Thymus (tissue), 11 donors: ENCODE data around the gene SPTLC2. TPM values are rescaled to one million over a fixed set of nuclear protein-coding genes. Genes with fewer than 3 reads are reported as not detected.

ENCODE experiments used
- DNase-seq, 9 donors: peaks; one replicate each; pipeline ENCODE4 v3.0.0-alpha.2; 2013; ENCODE audit warnings: low spot score in 9 of 9, low read depth in 6 of 9, missing footprints in 1 of 9
- H3K27ac ChIP-seq, 2 donors: one replicate each; pipeline ENCODE4 v1.5.1; 2013; ENCODE audit warnings: control low read depth in 1 of 2, low read depth in 1 of 2, low read length in 1 of 2, mild to moderate bottlenecking in 1 of 2, moderate library complexity in 1 of 2
- H3K27me3 ChIP-seq, 2 donors: one replicate each; pipeline ENCODE4 v1.5.1; 2013; ENCODE audit warnings: low read length in 1 of 2; ENCODE audit not compliant: control insufficient read depth in 2 of 2, insufficient read depth in 1 of 2
- H3K36me3 ChIP-seq, 2 donors: one replicate each; pipeline ENCODE4 v1.5.1; 2013; ENCODE audit warnings: low read length in 1 of 2, mild to moderate bottlenecking in 1 of 2, moderate library complexity in 1 of 2; ENCODE audit not compliant: control insufficient read depth in 2 of 2, insufficient read depth in 2 of 2
- H3K4me1 ChIP-seq, 2 donors: one replicate each; pipeline ENCODE4 v1.5.1; 2013; ENCODE audit warnings: low read length in 2 of 2; ENCODE audit not compliant: control insufficient read depth in 2 of 2, insufficient read depth in 2 of 2
- H3K4me3 ChIP-seq, 2 donors: one replicate each; pipeline ENCODE4 v1.5.1; 2013; ENCODE audit warnings: low read length in 2 of 2, control low read depth in 1 of 2, mild to moderate bottlenecking in 1 of 2
- H3K9me3 ChIP-seq, 2 donors: one replicate each; pipeline ENCODE4 v1.5.1; 2013; ENCODE audit warnings: low read length in 1 of 2, mild to moderate bottlenecking in 1 of 2; ENCODE audit not compliant: control insufficient read depth in 2 of 2, insufficient read depth in 1 of 2
- WGBS: extraction: QIAGEN DNeasy Blood & Tissue Kit; methylation state at CpG from one replicate; pipeline ENCODE4 v1.1.7; 2013; 5-methylcytosine and 5-hydroxymethylcytosine counted together
- polyA plus RNA-seq: library from polyadenylated mRNA; stranded (reverse); fragments of 200-250 nt; gene quantifications from one replicate; pipeline ENCODE4 v1.2.3, GENCODE V29; 2013
- total RNA-seq: library from RNA; stranded (reverse); fragments of 120-200 nt; gene quantifications from one replicate; pipeline ENCODE4 v1.2.4, GENCODE V29; 2013
- donor health status: healthy.

The SPTLC2 gene
- total and polyA plus RNA-seq, 2 donors, result 7.1 to 13.5 TPM

DNA sequence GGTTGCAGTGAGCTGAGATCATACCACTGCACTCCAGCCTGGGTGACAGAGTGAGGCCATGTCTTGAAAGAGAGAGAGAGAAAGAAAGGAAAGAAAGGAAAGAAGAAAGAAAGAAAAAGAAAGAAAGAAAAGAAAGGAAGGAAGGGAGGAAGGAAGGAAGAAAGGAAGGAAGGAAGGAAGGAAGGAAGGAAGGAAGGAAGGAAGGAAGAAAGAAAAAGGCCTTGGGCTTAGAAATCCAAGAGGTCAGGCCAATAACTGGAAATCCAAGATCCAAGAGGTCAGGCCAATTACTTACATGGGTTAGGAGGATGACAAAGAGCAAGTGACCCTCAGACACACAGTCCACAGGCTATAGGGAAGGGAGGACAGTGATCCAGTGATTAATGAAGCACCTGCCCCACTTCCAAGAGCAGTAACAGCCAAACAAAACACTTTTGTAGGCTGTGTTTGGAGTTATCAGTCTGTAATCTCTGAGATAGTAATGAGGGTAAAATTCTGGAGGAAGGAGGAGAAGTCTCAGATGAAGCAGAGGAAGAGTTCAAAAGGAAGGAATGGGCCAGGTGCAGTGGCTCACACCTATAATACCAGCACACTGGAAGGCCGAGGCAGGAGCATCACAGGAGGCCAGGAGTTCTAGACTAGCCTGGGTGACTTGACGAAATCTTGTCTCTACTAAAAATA is 32.2 kb upstream of the SPTLC2 start:
- DNase-seq, result no peak
- WGBS, result 96% methylated on average over 2 of the region's 2 CpGs

GRCh38 chr14:77647853-77648252 is 31.4 kb upstream of the SPTLC2 start:
- H3K4me3 ChIP-seq, result no peak overlapping the region
- DNase-seq, result no peak
- WGBS, result 97% methylated on average over 2 of the region's 2 CpGs
- H3K9me3 ChIP-seq, result no peaks in the 10 kb centered on the region
- H3K4me1 ChIP-seq, result no peaks in the 10 kb centered on the region
- no peak overlapping the region for H3K27ac ChIP-seq
- H3K36me3 ChIP-seq, result no peaks in the 10 kb centered on the region
- no peaks in the 10 kb centered on the region for H3K27me3 ChIP-seq

More for the DNA sequence above, 32.2 kb upstream of the SPTLC2 start:
- Histone ChIP-seq H3K9me3 (no peaks in the 10 kb centered on the region), H3K27ac (no peak overlapping the region), H3K27me3 (no peaks in the 10 kb centered on the region), H3K4me3 (no peak overlapping the region), H3K36me3 (no peaks in the 10 kb centered on the region), H3K4me1 (no peaks in the 10 kb centered on the region)

DNA sequence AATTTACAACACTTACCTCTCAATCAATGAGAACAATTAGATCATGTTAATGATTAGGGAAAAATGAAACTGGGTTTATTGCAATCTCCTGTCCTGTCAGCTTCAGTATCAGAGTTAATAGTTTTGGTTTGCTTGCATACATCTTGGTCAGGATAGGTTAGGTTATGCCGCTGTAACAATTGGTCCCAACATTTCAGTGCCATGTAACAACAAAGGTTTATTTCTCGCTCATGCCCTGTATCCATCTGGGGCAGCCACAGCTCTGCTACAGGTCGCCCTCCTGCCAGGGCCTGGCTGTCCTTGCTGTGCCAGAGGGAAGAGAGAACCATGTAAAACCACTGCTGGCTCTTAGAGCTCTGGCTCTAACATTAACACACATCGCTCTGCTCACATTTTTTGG is 30.5 kb upstream of the SPTLC2 start:
- H3K4me3 ChIP-seq, result no peak overlapping the region
- WGBS, result 99% methylated on average over 4 of the region's 4 CpGs
- no peaks in the 10 kb centered on the region for H3K27me3 ChIP-seq
- H3K4me1 ChIP-seq, result peaks cover 0 to 5% of the 10 kb centered on the region in 2 donors
- no peak overlapping the region for H3K27ac ChIP-seq
- DNase-seq, result no peak
- H3K36me3 ChIP-seq, result no peaks in the 10 kb centered on the region
- no peaks in the 10 kb centered on the region for H3K9me3 ChIP-seq

DNA sequence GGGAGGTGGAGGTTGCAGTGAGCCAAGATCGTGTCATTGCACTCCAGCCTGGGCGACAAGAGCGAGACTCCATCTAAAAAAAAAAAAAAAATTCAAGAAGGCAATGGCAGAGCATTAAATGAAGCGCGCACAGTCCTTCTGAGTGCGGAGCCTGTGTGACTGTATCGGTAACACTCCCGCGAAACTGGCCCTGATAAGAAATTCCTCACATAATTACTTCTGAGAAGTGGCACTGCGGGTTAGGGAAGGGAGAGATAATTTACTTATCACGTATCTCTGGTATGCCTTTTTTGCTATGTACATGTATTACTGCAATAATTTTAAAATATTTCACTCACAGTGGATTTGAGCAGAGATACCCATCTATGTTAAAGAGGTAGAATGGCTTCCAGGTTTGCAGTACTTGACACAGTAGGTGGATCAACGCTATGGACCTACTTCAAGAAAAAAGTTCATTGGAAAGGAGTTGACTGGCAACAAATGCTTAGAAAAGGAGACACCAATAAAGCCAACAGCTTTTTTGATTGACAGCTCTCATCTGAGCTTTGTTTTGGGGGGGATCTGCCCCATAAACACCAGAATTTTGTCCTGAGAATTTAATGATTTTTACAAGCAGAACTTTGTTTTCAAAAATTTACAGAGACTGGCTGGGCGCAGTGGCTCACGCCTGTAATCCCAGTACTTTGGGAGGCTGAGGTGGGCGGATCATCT is 29.2 kb upstream of the SPTLC2 start:
- H3K27me3 ChIP-seq, result no peaks in the 10 kb centered on the region
- peaks cover 0 to 14% of the 10 kb centered on the region in 2 donors for H3K4me1 ChIP-seq
- no peaks in the 10 kb centered on the region for H3K36me3 ChIP-seq
- H3K27ac ChIP-seq, result no peak overlapping the region
- WGBS, result 96% methylated on average over 15 of the region's 15 CpGs
- no peak overlapping the region for H3K4me3 ChIP-seq
- no peak for DNase-seq
- H3K9me3 ChIP-seq, result no peaks in the 10 kb centered on the region

DNA sequence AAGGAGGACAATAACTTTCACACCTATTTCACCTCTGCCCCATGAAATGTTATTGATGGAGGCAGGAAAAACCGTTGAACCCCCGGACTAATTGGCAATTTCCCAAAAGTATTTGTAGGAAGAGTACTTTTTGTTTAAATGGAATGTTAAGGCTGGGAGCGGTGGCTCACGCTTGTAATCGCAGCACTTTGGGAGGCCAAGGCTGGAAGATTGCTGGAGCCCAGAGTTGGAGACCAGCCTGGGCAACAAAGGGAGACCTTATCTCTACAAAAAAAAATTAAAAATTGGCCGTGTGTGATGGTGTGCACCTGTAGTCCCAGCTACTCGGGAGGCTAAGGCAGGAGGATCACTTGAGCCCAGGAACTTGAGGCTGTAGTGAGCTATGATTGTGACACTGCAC is 26.0 kb upstream of the SPTLC2 start:
- no peak for DNase-seq
- Histone ChIP-seq H3K4me1 (peaks cover 0 to 14% of the 10 kb centered on the region in 2 donors), H3K36me3 (no peaks in the 10 kb centered on the region), H3K9me3 (no peaks in the 10 kb centered on the region), H3K4me3 (peak overlapping the region; percentile 59), H3K27ac (peak overlapping the region in 1 of 2 donors; percentile 73), H3K27me3 (no peaks in the 10 kb centered on the region)
- 80% methylated on average over 7 of the region's 7 CpGs for WGBS

- 16% methylated on average over 47 of the region's 47 CpGs for WGBS
- peak; percentile 24 to 77 (median 55) for DNase-seq
- Histone ChIP-seq H3K9me3 (no peaks in the 10 kb centered on the region), H3K4me3 (peak overlapping the region; percentile 59), H3K27me3 (no peaks in the 10 kb centered on the region), H3K4me1 (peaks cover 0 to 14% of the 10 kb centered on the region in 2 donors), H3K27ac (peak overlapping the region; percentile 3 to 73), H3K36me3 (no peaks in the 10 kb centered on the region)
Measured at GRCh38 chr14:77641534-77642341, 25.3 kb upstream of the SPTLC2 start.

DNA sequence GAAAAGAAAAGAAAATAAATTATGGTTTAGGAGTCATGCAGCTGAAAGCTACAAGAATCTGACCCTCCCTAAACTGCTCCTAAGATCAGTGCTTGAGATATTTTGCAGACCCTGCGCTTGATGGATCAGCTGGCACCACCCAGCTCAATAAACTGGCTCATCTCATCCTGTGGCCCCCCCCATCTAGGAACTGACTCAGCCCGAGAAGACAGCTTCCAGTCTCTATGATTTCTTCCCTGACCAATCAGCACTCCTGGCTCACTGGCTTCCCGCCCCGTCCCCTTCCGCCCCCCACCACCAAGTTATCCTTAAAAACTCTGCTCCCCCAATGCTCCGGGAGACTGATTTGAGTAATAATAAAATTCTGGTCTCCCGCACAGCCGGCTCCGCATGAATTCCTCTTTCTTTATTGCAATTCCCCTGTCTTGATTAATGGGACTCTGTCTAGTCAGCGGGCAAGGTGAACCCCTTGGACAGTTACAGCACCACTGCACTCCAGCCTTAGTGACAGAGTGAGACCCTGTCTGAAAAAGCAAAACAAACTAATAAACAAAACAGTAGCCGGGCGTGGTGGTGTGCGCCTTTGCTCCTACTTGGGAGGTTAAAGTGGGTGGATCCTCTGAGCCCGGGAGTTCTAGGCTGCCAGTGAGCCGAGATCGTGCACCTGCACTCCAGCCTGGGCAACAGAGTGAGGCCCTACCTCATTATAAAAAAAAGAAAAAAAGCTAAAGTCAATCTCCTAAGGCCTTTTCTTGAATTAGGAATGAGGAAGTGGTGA is 24.5 kb upstream of the SPTLC2 start:
- Histone ChIP-seq H3K4me1 (peaks cover 0 to 14% of the 10 kb centered on the region in 2 donors), H3K9me3 (no peaks in the 10 kb centered on the region), H3K27ac (peak overlapping the region in 1 of 2 donors; percentile 12)

DNA sequence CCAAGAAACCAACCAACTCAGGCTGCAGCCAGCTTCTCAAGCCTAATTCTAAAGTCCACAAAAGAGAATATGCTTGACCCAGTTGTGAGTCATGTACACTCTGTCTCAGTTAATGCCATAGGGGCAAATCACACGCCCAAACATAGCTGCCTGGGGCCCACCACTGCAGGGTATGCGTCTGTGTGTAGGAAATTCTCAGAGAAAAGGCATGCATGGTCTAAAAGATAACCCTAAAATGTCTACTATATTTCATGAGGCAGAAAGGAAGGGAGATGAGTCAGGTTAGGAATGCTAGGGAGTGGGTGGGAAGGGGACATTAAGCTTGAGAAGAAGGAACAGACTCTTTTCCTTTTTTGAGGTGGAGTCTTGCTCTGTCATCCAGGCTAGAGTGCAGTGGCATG is 22.3 kb upstream of the SPTLC2 start:
- 91% methylated on average over 2 of the region's 2 CpGs for WGBS
- H3K9me3 ChIP-seq, result peaks cover 0 to 4% of the 10 kb centered on the region in 2 donors

More for the DNA sequence above, 24.5 kb upstream of the SPTLC2 start:
- H3K4me3 ChIP-seq, result peak overlapping the region; percentile 59
- peak in 2 of 9 donors; percentile 16 to 24 for DNase-seq
- H3K36me3 ChIP-seq, result no peaks in the 10 kb centered on the region
- no peaks in the 10 kb centered on the region for H3K27me3 ChIP-seq
- 61% methylated on average over 16 of the region's 16 CpGs for WGBS

More for the DNA sequence above, 22.3 kb upstream of the SPTLC2 start:
- no peaks in the 10 kb centered on the region for H3K36me3 ChIP-seq
- H3K4me1 ChIP-seq, result peaks cover 0 to 14% of the 10 kb centered on the region in 2 donors
- H3K4me3 ChIP-seq, result no peak overlapping the region
- DNase-seq, result no peak
- no peak overlapping the region for H3K27ac ChIP-seq
- H3K27me3 ChIP-seq, result no peaks in the 10 kb centered on the region
